Prostate gland (tissue), 2 donors: ENCODE results near the gene PTPRE. TPM values are rescaled to one million over a fixed set of nuclear protein-coding genes. Genes with fewer than 3 reads are reported as not detected.

Experiments used
- DNase-seq: peaks from one replicate; pipeline ENCODE4 v3.0.0-alpha.2; 2019; ENCODE audit warnings: low spot score
- H3K27ac ChIP-seq, 2 donors: fragments of 200-600 bp; sonication (generic); 2 replicates each; pipeline ENCODE4 v1.5.1; 2017 to 2019
- H3K27me3 ChIP-seq: fragments of 200-600 bp; sonication (generic); replicated peaks from 2 replicates; pipeline ENCODE4 v1.5.1; 2019; ENCODE audit not compliant: insufficient read depth
- H3K36me3 ChIP-seq, 2 donors: fragments of 200-600 bp; sonication (generic); 1 replicate in 1 of 2; 2 replicates in 1 of 2; pipeline versions ENCODE4 v1.5.1 to v1.8.1; 2017 to 2019
- H3K4me1 ChIP-seq: fragments of 200-600 bp; sonication (generic); replicated peaks from 2 replicates; pipeline ENCODE4 v1.5.1; 2019
- H3K4me3 ChIP-seq, 2 donors: fragments of 200-600 bp; sonication (generic); 2 replicates each; pipeline ENCODE4 v1.5.1; 2017 to 2019
- H3K9me3 ChIP-seq: fragments of 200-600 bp; sonication (generic); 2 replicates; pipeline ENCODE4 v1.5.1; 2017
- CTCF ChIP-seq, 4 experiments: fragments of 200-600 bp in 2 of 4; fragments of 450-650 bp in 2 of 4; sonication (generic) in 2 of 4; IDR thresholded peaks; 1 replicate in 3 of 4; 2 replicates in 1 of 4; pipeline ENCODE4 v1.5.1; 2016 to 2019; ENCODE audit warnings: antibody characterized with exemption in 4 of 4, mild to moderate bottlenecking in 2 of 4, moderate library complexity in 2 of 4
- POLR2A ChIP-seq: fragments of 450-650 bp; IDR thresholded peaks from one replicate; pipeline ENCODE4 v1.6.1; 2016; ENCODE audit warnings: antibody characterized with exemption, mild to moderate bottlenecking
- POLR2AphosphoS5 ChIP-seq: sonication (generic); formaldehyde crosslinking; IDR thresholded peaks from one replicate; pipeline ENCODE4 v1.6.1; 2017; ENCODE audit warnings: antibody characterized with exemption
- WGBS: methylation state at CpG from one replicate; pipeline ENCODE4 v1.1.5; 2018; 5-methylcytosine and 5-hydroxymethylcytosine counted together
- intact Hi-C: fragments of 100-400 bp; cut with DNase I; formaldehyde crosslinking; loops from one replicate; pipeline ENCODE4 v1.14.2; 2022
- total RNA-seq, 2 donors: library from RNA; depleted of rRNA; stranded (reverse); fragments of >200 nt; gene quantifications; one replicate each; pipeline ENCODE4 v1.1.0, GENCODE V29; 2016

The PTPRE gene
- total RNA-seq, 2 donors from 2014 or later, result 4.5 to 14.3 TPM

DNA sequence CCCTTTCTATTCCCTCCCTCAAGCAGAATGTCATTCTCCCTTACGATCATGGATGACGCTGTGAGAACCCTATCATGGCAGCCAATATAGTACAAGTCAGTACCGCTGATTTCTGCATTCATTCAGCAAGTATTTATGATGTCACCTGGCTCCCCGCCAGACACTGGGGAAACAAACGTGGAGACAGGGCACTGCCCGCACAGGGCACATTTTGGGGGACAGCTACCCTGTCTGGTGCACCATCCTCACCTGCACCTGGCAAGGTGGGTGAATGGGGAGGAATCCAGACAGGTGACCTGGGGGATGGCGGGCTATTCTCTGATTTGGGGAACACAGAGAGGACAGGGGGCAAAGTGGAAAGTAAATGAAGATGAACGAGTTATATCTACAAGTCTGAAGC lies 190.9 kb downstream of the PTPRE start:
- Histone ChIP-seq H3K9me3 (no peaks in the 10 kb centered on the region), H3K4me3 (no peak overlapping the region), H3K36me3 (no peaks in the 10 kb centered on the region), H3K27ac (no peak overlapping the region), H3K4me1 (no peaks in the 10 kb centered on the region), H3K27me3 (no peaks in the 10 kb centered on the region)
- DNase-seq, result no peak
- 84% methylated on average over 8 of the region's 8 CpGs for WGBS
- TF ChIP-seq POLR2A (no peak), CTCF (IDR thresholded peaks at IDR 0.05) (no peak), POLR2AphosphoS5 (no peak)
- intact Hi-C loops, result no loop called here

DNA sequence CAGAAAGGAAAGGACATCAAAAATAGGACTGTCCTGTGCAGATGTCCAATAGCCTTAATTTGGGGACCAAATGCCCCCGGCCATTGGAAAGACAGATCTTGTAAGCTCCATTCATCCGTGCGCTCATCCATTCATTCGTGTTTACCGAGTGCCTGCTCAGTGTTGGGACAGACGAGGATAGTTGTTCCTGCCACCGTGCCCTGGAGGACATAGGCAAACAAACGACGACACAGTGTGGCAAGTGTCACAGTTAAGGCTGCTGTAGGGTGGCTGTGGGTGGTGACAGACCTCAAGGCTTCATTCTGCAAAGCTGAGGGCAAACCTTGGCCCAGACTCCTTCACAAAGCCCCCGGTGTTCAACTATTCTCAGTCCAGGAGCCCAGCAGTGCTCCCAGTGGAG lies 191.7 kb downstream of the PTPRE start:
- Histone ChIP-seq H3K27ac (no peak overlapping the region), H3K4me1 (no peaks in the 10 kb centered on the region), H3K27me3 (no peaks in the 10 kb centered on the region), H3K4me3 (no peak overlapping the region), H3K36me3 (no peaks in the 10 kb centered on the region), H3K9me3 (no peaks in the 10 kb centered on the region)
- intact Hi-C loops, result no loop called here
- TF ChIP-seq POLR2AphosphoS5 (no peak), POLR2A (no peak), CTCF (IDR thresholded peaks at IDR 0.05) (no peak)
- 86% methylated on average over 10 of the region's 10 CpGs for WGBS
- no peak for DNase-seq

- TF ChIP-seq POLR2AphosphoS5 (no peak), CTCF (IDR thresholded peaks at IDR 0.05) (no peak), POLR2A (no peak)
- Histone ChIP-seq H3K27me3 (no peaks in the 10 kb centered on the region), H3K9me3 (no peaks in the 10 kb centered on the region), H3K36me3 (no peaks in the 10 kb centered on the region), H3K4me1 (no peaks in the 10 kb centered on the region), H3K27ac (no peak overlapping the region), H3K4me3 (no peak overlapping the region)
- DNase-seq, result no peak
- 95% methylated on average over 10 of the region's 10 CpGs for WGBS
- intact Hi-C loops, result no loop called here
Observed at GRCh38 chr10:128099901-128100300, 193.0 kb downstream of the PTPRE start.

- intact Hi-C loops, result no loop called here
- no peaks in the 10 kb centered on the region for H3K9me3 ChIP-seq
- no peak overlapping the region for H3K27ac ChIP-seq
- H3K4me1 ChIP-seq, result no peaks in the 10 kb centered on the region
- H3K4me3 ChIP-seq, result no peak overlapping the region
- WGBS, result 88% methylated on average over 1 of the region's 1 CpG
- DNase-seq, result no peak
- H3K27me3 ChIP-seq, result no peaks in the 10 kb centered on the region
- TF ChIP-seq CTCF (IDR thresholded peaks at IDR 0.05) (no peak), POLR2A (no peak), POLR2AphosphoS5 (no peak)
- H3K36me3 ChIP-seq, result no peaks in the 10 kb centered on the region
Observed at GRCh38 chr10:128101901-128102300, 195.0 kb downstream of the PTPRE start.

- WGBS, result 72% methylated on average over 19 of the region's 19 CpGs
- Histone ChIP-seq H3K4me1 (no peaks in the 10 kb centered on the region), H3K27me3 (no peaks in the 10 kb centered on the region), H3K27ac (no peak overlapping the region), H3K36me3 (no peaks in the 10 kb centered on the region), H3K4me3 (no peak overlapping the region), H3K9me3 (no peaks in the 10 kb centered on the region)
- TF ChIP-seq POLR2A (no peak), POLR2AphosphoS5 (no peak), CTCF (IDR thresholded peaks at IDR 0.05) (no peak)
- peak; percentile 53 for DNase-seq
- intact Hi-C loops, result no loop called here
Observed at GRCh38 chr10:128102480-128103228, 195.8 kb downstream of the PTPRE start.
